ENCODE results near the gene TLR4.

DNA sequence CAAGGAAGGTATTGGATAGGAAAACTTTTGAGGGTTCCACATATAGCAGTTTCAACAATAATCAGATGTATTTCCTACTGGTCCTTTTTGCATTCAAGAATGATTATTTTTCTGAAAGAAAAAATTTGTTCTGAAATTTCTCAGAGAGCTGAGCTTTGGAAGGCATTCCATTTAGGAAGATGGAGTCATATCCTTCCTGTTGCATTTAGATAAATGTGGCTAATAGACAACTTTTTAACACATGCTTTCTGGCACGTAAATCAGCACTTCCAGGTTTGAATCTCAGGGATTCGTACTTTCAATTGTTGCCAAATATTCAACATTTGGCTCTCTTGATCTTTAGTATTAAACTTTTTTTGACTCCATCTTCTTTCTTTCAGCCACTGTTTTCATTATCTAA lies 24.8 kb upstream of the TLR4 start:
- TF ChIP-seq POLR2A (IDR thresholded peaks at IDR 0.05): no peak
- TF ChIP-seq, protein P1, sequence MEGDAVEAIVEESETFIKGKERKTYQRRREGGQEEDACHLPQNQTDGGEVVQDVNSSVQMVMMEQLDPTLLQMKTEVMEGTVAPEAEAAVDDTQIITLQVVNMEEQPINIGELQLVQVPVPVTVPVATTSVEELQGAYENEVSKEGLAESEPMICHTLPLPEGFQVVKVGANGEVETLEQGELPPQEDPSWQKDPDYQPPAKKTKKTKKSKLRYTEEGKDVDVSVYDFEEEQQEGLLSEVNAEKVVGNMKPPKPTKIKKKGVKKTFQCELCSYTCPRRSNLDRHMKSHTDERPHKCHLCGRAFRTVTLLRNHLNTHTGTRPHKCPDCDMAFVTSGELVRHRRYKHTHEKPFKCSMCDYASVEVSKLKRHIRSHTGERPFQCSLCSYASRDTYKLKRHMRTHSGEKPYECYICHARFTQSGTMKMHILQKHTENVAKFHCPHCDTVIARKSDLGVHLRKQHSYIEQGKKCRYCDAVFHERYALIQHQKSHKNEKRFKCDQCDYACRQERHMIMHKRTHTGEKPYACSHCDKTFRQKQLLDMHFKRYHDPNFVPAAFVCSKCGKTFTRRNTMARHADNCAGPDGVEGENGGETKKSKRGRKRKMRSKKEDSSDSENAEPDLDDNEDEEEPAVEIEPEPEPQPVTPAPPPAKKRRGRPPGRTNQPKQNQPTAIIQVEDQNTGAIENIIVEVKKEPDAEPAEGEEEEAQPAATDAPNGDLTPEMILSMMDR (IDR thresholded peaks at IDR 0.05): no peak
